K562 (cell line): ENCODE data around the gene DNAJA1. TPM values are rescaled to one million over a fixed set of nuclear protein-coding genes. Genes with fewer than 3 reads are reported as not detected.
A peak's percentile ranks its signal among the peaks of the same experiment; 100 is the strongest.

Experiments used
- CEBPB ChIP-seq: fragments of 450-650 bp; IDR thresholded peaks from 2 replicates; pipeline ENCODE4 v1.6.1; 2016; ENCODE audit warnings: missing genetic modification characterization, missing compliant biosample characterization
- FOSL1 ChIP-seq: fragments of 200-800 bp; sonication (Bioruptor generic); conservative IDR thresholded peaks from 2 replicates; pipeline ENCODE4 v1.6.1; 2016; ENCODE audit warnings: missing genetic modification characterization, missing compliant biosample characterization
- JUN ChIP-seq, 2 experiments: sonication (generic) in 1 of 2; formaldehyde crosslinking in 1 of 2; IDR thresholded peaks; 2 replicates each; pipeline versions ENCODE4 v1.6.1 to v1.8.0; 2012 to 2022; ENCODE audit warnings: borderline replicate concordance in 2 of 2, mild to moderate bottlenecking in 2 of 2, improper control_type of control experiment in 1 of 2, low read depth in 1 of 2, low read length in 1 of 2, missing genetic modification reagents in 1 of 2
- JUND ChIP-seq, 2 experiments: IDR thresholded peaks; 2 replicates in 1 of 2; 3 replicates in 1 of 2; pipeline ENCODE4 v1.6.1; 2011; ENCODE audit warnings: borderline replicate concordance in 2 of 2, low read depth in 2 of 2, low read length in 2 of 2, improper control_type of control experiment in 1 of 2, missing biosample characterization in 1 of 2, missing genetic modification characterization in 1 of 2, missing genetic modification reagents in 1 of 2
- KDM5B ChIP-seq: fragments of 200-600 bp; sonication (generic); IDR thresholded peaks from 2 replicates; pipeline ENCODE4 v1.6.1; 2012; ENCODE audit warnings: low read depth, mild to moderate bottlenecking, moderate library complexity, low read length, control low read depth, inconsistent platforms; ENCODE audit not compliant: insufficient replicate concordance
- KLF1 ChIP-seq: fragments of 450-650 bp; IDR thresholded peaks from 2 replicates; pipeline ENCODE4 v1.6.1; 2016; ENCODE audit warnings: missing genetic modification characterization, missing compliant biosample characterization
- PHF8 ChIP-seq: fragments of 200-600 bp; sonication (generic); IDR thresholded peaks from 2 replicates; pipeline ENCODE4 v1.6.1; 2012; ENCODE audit warnings: mixed run types, mild to moderate bottlenecking, inconsistent platforms, low read length, moderate library complexity, borderline replicate concordance
- RFX1 ChIP-seq: fragments of 450-650 bp; IDR thresholded peaks from 2 replicates; pipeline ENCODE4 v1.6.1; 2016; ENCODE audit warnings: mild to moderate bottlenecking, moderate library complexity
- TAF1 ChIP-seq: IDR thresholded peaks from 2 replicates; pipeline ENCODE4 v1.6.1; 2011; ENCODE audit warnings: mild to moderate bottlenecking, low read length, moderate library complexity; ENCODE audit not compliant: insufficient read depth, control insufficient read depth, severe bottlenecking; ENCODE audit errors: extremely low read depth
- YY1 ChIP-seq, 3 experiments: IDR thresholded peaks; 2 replicates each; pipeline ENCODE4 v1.6.1; 2011; ENCODE audit warnings: low read length in 2 of 3, mild to moderate bottlenecking in 2 of 3, moderate library complexity in 2 of 3, borderline replicate concordance in 1 of 3, control low read depth in 1 of 3, low read depth in 1 of 3; ENCODE audit not compliant: insufficient read depth in 3 of 3, insufficient replicate concordance in 2 of 3, control insufficient read depth in 1 of 3, insufficient read length in 1 of 3; ENCODE audit errors: extremely low read depth in 1 of 3
- polyA plus RNA-seq, 8 experiments: library from polyadenylated mRNA; depleted of rRNA in 4 of 8; stranded (reverse) in 5 of 8; unstranded in 3 of 8; fragments of >200 nt; fragmentation: Nextera tagmentation in 2 of 8; fragmentation: Illumina TruSeq in 1 of 8; extraction: Ambion mirVana in 2 of 8; extraction: Trizol in 1 of 8; gene quantifications; 2 replicates each; pipeline versions ENCODE4 v1.2.1 to v1.2.3, GENCODE V29; 2011 to 2014; ENCODE audit warnings: inconsistent platforms in 1 of 8, missing spikeins in 1 of 8
- total RNA-seq, 7 experiments: library from RNA; depleted of rRNA in 6 of 7; stranded (reverse); fragments of >200 nt in 6 of 7; fragmentation: Illumina TruSeq in 2 of 7; extraction: Trizol in 2 of 7; gene quantifications; 2 replicates each; pipeline versions ENCODE4 v1.2.1 to v1.2.3, GENCODE V29; 2011 to 2021; ENCODE audit warnings: low replicate concordance in 1 of 7
- TF ChIP-seq, protein P1 (sequence below), 2 experiments: fragments of 450-650 bp; formaldehyde crosslinking in 1 of 2; IDR thresholded peaks; 2 replicates each; pipeline versions ENCODE4 v1.4.0 to v1.6.1; 2014 to 2020; ENCODE audit warnings: mild to moderate bottlenecking in 2 of 2, borderline replicate concordance in 1 of 2, low read depth in 1 of 2
- TF ChIP-seq, protein P2 (sequence below): sonication (generic); formaldehyde crosslinking; IDR thresholded peaks from 2 replicates; pipeline ENCODE4 v1.8.0; 2023; ENCODE audit warnings: mild to moderate bottlenecking, missing genetic modification reagents

Gene DNAJA1
- total and polyA plus RNA-seq, 9 of the 15 experiments (the other 6 are each of a cell fraction or from before 2014, with no cell fraction given) = 109 to 359 (median 175) TPM

DNA sequence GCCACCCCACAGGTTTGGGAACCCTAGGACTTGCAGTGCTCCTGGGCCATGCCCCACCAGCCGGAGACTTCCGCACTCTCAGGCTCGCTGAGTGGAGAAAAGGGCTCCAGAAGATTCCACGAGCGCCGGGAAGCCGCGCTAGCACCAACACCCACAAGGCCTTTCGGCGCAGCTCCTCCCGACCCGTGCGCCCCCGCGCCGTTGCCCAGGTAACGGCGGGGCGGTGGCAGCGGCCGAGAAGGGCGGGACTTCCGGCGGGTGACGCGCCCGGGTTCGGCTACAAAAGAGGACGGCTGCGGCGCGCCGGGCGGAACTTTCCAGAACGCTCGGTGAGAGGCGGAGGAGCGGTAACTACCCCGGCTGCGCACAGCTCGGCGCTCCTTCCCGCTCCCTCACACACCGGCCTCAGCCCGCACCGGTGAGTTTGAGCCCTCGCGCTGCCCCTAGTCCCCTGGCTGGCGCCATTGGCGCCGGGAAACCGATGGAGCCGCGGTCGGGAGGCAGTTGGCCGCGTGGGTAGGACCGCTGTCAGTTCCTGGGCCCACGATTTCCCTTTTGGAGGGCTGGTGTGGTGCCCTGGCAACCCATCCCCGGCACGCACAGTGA lies at the start of gene DNAJA1 (continued):
- TF ChIP-seq KDM5B (peak; percentile 97), KLF1 (tag) (peak; percentile 66; the same call in 1 of the 2 replicates), FOSL1 (tag) (no peak), JUN (IDR thresholded peaks at IDR 0.05; ENCODE audit: borderline replicate concordance, low read depth, low read length) (0 out of 2 replicates have a peak, but pooled peaks have one; percentile 2), JUN (CRISPR knock-in tag; IDR thresholded peaks at IDR 0.05; ENCODE audit: borderline replicate concordance) (no peak), JUND (IDR thresholded peaks at IDR 0.05; ENCODE audit: borderline replicate concordance, low read depth, low read length) (peak; percentile 37; the same call in 1 of the 2 replicates), JUND (tag; IDR thresholded peaks at IDR 0.05; ENCODE audit: borderline replicate concordance, low read depth, low read length) (no peak; the same call in 2 of the 3 replicates), PHF8 (peak; percentile 95), YY1 (IDR thresholded peaks at IDR 0.05; ENCODE audit: borderline replicate concordance in 1 of 3, control insufficient read depth in 1 of 3, extremely low read depth in 1 of 3, insufficient read depth in 3 of 3, insufficient read length in 1 of 3, insufficient replicate concordance in 2 of 3, low read depth in 1 of 3, low read length in 2 of 3) (peak in 1 of 3 experiments; percentile 62), CEBPB (tag) (no peak), RFX1 (peak; percentile 94), TAF1 (peak; percentile 86)
- TF ChIP-seq, protein P1, sequence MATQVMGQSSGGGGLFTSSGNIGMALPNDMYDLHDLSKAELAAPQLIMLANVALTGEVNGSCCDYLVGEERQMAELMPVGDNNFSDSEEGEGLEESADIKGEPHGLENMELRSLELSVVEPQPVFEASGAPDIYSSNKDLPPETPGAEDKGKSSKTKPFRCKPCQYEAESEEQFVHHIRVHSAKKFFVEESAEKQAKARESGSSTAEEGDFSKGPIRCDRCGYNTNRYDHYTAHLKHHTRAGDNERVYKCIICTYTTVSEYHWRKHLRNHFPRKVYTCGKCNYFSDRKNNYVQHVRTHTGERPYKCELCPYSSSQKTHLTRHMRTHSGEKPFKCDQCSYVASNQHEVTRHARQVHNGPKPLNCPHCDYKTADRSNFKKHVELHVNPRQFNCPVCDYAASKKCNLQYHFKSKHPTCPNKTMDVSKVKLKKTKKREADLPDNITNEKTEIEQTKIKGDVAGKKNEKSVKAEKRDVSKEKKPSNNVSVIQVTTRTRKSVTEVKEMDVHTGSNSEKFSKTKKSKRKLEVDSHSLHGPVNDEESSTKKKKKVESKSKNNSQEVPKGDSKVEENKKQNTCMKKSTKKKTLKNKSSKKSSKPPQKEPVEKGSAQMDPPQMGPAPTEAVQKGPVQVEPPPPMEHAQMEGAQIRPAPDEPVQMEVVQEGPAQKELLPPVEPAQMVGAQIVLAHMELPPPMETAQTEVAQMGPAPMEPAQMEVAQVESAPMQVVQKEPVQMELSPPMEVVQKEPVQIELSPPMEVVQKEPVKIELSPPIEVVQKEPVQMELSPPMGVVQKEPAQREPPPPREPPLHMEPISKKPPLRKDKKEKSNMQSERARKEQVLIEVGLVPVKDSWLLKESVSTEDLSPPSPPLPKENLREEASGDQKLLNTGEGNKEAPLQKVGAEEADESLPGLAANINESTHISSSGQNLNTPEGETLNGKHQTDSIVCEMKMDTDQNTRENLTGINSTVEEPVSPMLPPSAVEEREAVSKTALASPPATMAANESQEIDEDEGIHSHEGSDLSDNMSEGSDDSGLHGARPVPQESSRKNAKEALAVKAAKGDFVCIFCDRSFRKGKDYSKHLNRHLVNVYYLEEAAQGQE (IDR thresholded peaks at IDR 0.05; ENCODE audit: borderline replicate concordance) = 0 out of 2 replicates have a peak, but pooled peaks have one; percentile 21
- TF ChIP-seq, protein P1 (CRISPR knock-in tag; IDR thresholded peaks at IDR 0.05; ENCODE audit: low read depth) = no peak
- TF ChIP-seq, protein P2, sequence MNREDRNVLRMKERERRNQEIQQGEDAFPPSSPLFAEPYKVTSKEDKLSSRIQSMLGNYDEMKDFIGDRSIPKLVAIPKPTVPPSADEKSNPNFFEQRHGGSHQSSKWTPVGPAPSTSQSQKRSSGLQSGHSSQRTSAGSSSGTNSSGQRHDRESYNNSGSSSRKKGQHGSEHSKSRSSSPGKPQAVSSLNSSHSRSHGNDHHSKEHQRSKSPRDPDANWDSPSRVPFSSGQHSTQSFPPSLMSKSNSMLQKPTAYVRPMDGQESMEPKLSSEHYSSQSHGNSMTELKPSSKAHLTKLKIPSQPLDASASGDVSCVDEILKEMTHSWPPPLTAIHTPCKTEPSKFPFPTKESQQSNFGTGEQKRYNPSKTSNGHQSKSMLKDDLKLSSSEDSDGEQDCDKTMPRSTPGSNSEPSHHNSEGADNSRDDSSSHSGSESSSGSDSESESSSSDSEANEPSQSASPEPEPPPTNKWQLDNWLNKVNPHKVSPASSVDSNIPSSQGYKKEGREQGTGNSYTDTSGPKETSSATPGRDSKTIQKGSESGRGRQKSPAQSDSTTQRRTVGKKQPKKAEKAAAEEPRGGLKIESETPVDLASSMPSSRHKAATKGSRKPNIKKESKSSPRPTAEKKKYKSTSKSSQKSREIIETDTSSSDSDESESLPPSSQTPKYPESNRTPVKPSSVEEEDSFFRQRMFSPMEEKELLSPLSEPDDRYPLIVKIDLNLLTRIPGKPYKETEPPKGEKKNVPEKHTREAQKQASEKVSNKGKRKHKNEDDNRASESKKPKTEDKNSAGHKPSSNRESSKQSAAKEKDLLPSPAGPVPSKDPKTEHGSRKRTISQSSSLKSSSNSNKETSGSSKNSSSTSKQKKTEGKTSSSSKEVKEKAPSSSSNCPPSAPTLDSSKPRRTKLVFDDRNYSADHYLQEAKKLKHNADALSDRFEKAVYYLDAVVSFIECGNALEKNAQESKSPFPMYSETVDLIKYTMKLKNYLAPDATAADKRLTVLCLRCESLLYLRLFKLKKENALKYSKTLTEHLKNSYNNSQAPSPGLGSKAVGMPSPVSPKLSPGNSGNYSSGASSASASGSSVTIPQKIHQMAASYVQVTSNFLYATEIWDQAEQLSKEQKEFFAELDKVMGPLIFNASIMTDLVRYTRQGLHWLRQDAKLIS (CRISPR knock-in tag) = peak; percentile 69; the same call in 1 of the 2 replicates
